ENCODE measurements around the gene AATF. TPM values are rescaled to one million over a fixed set of nuclear protein-coding genes. Genes with fewer than 3 reads are reported as not detected.
A peak's percentile ranks its signal among the peaks of the same experiment; 100 is the strongest.

The AATF gene
- total RNA-seq, 1 donor from 2014 or later, result 42.8 TPM

DNA sequence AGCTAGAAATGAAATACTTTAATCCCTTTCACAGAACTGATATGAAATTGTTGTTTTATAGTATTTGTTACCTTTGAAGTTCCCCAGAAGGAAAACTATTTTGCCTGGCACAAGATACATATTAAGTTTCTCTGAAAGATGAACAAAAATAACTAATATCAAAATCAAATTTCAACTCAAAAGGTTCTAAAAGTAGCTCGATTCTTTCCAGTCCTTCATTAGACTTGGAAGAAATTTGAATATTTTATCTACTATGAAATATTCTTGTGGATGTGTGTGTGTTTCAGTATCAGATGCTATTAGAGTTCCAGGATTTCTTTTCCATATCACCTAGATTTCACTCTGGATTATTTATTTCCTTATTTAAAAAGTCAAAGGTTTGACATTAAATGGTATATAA, 3.6 kb upstream of the AATF start:
- no peak for ATAC-seq
- H3K27me3 ChIP-seq, result peaks cover 77% of the 10 kb centered on the region
- no peak overlapping the region for H3K27ac ChIP-seq
- no peak overlapping the region for H3K4me3 ChIP-seq
- H3K4me1 ChIP-seq, result peaks cover 22% of the 10 kb centered on the region
- TF ChIP-seq, protein P1, sequence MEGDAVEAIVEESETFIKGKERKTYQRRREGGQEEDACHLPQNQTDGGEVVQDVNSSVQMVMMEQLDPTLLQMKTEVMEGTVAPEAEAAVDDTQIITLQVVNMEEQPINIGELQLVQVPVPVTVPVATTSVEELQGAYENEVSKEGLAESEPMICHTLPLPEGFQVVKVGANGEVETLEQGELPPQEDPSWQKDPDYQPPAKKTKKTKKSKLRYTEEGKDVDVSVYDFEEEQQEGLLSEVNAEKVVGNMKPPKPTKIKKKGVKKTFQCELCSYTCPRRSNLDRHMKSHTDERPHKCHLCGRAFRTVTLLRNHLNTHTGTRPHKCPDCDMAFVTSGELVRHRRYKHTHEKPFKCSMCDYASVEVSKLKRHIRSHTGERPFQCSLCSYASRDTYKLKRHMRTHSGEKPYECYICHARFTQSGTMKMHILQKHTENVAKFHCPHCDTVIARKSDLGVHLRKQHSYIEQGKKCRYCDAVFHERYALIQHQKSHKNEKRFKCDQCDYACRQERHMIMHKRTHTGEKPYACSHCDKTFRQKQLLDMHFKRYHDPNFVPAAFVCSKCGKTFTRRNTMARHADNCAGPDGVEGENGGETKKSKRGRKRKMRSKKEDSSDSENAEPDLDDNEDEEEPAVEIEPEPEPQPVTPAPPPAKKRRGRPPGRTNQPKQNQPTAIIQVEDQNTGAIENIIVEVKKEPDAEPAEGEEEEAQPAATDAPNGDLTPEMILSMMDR (IDR thresholded peaks at IDR 0.05), result no peak
- intact Hi-C loops (cut with DNase I), result no loop called here
- DNase-seq, result no peak
- no peaks in the 10 kb centered on the region for H3K36me3 ChIP-seq
- H3K9me3 ChIP-seq, result no peaks in the 10 kb centered on the region

DNA sequence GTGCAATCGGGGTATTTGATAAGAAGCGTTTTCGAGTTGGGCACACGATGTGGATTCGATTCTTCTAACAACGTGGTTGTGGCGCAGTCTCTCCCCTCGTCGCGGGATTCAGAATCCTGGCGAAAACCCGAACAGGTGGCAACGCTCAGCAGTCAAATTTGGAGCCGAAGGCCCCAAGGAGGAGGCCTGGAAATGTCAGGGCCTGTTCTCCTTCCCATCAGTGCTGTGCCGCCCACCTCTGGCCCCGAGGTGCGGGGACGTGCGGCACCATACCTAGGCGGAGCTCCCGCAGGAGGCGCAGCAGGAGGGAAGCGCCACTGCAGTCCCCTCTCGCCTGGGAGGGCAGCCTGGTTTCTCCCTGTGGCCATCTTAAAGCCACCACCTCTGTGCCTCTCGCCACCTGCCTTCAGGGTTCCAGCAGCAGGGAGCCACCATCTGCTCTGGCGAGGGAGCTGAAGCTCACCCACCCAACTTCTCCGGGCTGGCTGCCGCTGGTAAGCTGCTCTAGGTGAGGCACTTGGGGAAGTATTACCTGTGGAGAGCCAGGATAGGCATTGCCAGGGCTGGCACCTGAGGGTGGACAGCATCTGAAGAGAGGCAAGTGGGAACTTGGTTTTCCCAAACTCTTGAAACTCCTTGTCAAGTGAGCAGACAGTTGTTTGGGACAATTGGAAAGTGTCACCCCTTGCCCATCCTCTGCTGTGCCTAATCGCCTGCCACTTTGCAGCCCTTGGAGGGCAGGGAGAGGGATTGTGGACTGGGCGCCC, 2.6 kb upstream of the AATF start:
- peaks cover 67% of the 10 kb centered on the region for H3K27me3 ChIP-seq
- H3K27ac ChIP-seq, result no peak overlapping the region
- no peaks in the 10 kb centered on the region for H3K9me3 ChIP-seq
- DNase-seq (no peak), ATAC-seq (no peak)
- peaks cover 27% of the 10 kb centered on the region for H3K4me1 ChIP-seq
- intact Hi-C loops (cut with DNase I), result no loop called here
- TF ChIP-seq, protein P1 (IDR thresholded peaks at IDR 0.05), result no peak
- peaks cover 8% of the 10 kb centered on the region for H3K36me3 ChIP-seq
- H3K4me3 ChIP-seq, result no peak overlapping the region

DNA sequence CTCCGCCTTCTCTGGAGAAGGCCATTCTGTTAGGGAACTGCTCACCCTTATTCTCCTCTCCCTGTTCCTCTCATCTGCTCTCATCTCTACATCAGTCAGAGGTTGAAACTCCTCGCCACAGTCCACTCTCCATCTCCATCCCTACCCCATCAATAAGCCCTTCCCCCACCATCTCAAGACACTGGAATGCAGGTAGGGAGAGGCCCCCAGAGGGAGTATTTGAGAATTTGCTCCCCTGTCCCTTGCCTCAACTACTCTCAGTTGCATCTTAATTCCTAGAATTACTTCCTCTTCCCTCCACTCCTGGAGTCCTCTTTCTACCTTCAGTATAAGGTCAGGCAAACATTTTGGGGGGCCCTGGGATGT, 2.0 kb upstream of the AATF start:
- TF ChIP-seq, protein P1 (IDR thresholded peaks at IDR 0.05), result no peak
- H3K36me3 ChIP-seq, result peaks cover 13% of the 10 kb centered on the region
- H3K9me3 ChIP-seq, result no peaks in the 10 kb centered on the region
- intact Hi-C loops (cut with DNase I), result no loop called here
- no peak for ATAC-seq
- peaks cover 27% of the 10 kb centered on the region for H3K4me1 ChIP-seq
- DNase-seq, result no peak
- no peak overlapping the region for H3K27ac ChIP-seq
- peaks cover 61% of the 10 kb centered on the region for H3K27me3 ChIP-seq
- H3K4me3 ChIP-seq, result no peak overlapping the region

DNA sequence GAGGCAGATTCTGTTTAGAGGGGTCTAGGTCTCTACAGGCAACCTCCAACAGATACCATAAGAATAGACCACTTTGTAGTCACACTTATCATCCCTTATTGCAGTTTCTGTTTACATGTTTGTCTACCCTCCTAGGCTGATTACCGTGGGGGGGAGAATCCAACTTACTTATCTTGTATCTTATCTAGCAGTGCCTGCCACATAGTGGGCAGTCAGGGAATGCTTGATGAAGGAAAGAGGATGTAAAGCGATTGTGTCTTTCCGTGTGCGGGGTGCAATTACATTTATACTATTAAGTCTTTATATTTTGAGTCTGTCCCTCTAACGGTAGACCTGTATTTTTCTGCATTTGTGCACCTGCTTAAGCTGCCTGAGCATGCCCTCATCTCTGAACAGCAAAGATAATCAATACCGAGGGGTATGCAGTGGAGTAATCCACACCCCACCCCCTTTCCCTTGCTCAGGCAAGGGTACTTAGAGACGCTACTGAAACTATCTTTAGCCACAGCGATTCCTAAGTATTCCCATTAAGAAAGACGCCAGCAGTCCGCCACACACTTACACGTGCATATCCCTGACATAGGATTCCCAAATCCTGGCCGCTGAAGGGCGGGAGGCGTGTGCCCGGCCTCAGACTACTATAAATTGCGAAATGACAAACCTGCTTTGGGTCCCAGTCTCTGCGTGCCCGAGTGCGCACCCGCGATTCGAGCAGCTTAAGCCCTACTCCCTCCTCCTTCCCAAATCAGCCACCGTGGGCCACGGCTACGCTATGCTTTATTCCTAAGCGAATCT, 635 bp upstream of the AATF start:
- Histone ChIP-seq H3K4me3 (peak overlapping the region; percentile 66), H3K27ac (peak overlapping the region; percentile 87), H3K4me1 (peaks cover 17% of the 10 kb centered on the region), H3K36me3 (peaks cover 28% of the 10 kb centered on the region), H3K27me3 (peaks cover 47% of the 10 kb centered on the region), H3K9me3 (no peaks in the 10 kb centered on the region)
- TF ChIP-seq, protein P1 (IDR thresholded peaks at IDR 0.05), result no peak
- intact Hi-C loops (cut with DNase I), result no loop called here
- DNase-seq, result no peak
- ATAC-seq, result peak; percentile 70

DNA sequence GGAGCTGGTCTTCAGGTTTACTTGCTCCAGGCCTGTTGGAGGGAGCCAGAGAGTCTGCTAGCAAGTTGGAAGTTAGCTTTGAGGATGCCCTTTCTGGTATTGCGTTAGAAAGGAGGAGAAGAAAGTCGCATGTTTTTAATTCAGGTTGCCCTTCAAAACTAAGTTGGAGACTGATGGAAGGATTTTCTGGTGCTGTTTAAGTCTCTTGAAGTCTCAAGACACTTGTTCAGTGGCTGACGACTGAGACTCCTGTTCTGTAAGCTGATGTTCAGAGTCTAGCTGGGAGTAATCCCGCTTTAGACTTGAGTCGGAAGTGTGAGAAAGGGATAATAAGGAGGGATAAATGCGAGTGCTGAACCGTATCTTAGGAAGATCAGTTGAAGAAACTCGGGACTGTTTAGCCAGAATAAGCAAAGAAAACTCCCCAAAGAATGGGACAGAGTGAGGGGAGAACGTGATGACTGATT, 740 bp downstream of the AATF start:
- H3K4me3 ChIP-seq, result peak overlapping the region; percentile 66
- H3K27me3 ChIP-seq, result peaks cover 34% of the 10 kb centered on the region
- TF ChIP-seq, protein P1 (IDR thresholded peaks at IDR 0.05), result no peak
- peaks cover 17% of the 10 kb centered on the region for H3K4me1 ChIP-seq
- no peaks in the 10 kb centered on the region for H3K9me3 ChIP-seq
- ATAC-seq (peak; percentile 17), DNase-seq (no peak)
- peaks cover 41% of the 10 kb centered on the region for H3K36me3 ChIP-seq
- H3K27ac ChIP-seq, result peak overlapping the region; percentile 87
- intact Hi-C loops (cut with DNase I), result no loop called here
